Nephron progenitor cell (in vitro differentiated cells): Measurements from ENCODE around the gene NDFIP1.

Experiments
- DNase-seq: peaks from one replicate; pipeline ENCODE4 v3.0.0; 2021
- H3K27ac Mint-ChIP-seq: 2 replicates; pipeline ENCODE4 v1.8.0; 2021; ENCODE audit warnings: mild to moderate bottlenecking, moderate library complexity, mixed read lengths
- H3K27me3 Mint-ChIP-seq: 2 replicates; pipeline ENCODE4 v1.8.0; 2021; ENCODE audit warnings: mild to moderate bottlenecking, low read depth, mixed read lengths; ENCODE audit not compliant: poor library complexity
- H3K36me3 Mint-ChIP-seq: 2 replicates; pipeline ENCODE4 v1.8.0; 2021; ENCODE audit warnings: low read depth, mixed read lengths
- H3K4me1 Mint-ChIP-seq: 2 replicates; pipeline ENCODE4 v1.8.0; 2021; ENCODE audit warnings: mixed read lengths
- H3K4me3 Mint-ChIP-seq: 2 replicates; pipeline ENCODE4 v1.8.0; 2021; ENCODE audit warnings: mild to moderate bottlenecking, moderate library complexity, mixed read lengths
- H3K9me3 Mint-ChIP-seq: 2 replicates; pipeline ENCODE4 v1.8.0; 2021; ENCODE audit warnings: mild to moderate bottlenecking, moderate library complexity, mixed read lengths
- TF ChIP-seq, protein P1 (sequence below): fragments of 200-600 bp; sonication (generic); IDR thresholded peaks from 2 replicates; pipeline ENCODE4 v1.5.0; 2021; ENCODE audit warnings: antibody characterized with exemption

The NDFIP1 gene

GRCh38 chr5:142125378-142125777, 16.8 kb downstream of the NDFIP1 start:
- no peak for DNase-seq
- TF ChIP-seq, protein P1, sequence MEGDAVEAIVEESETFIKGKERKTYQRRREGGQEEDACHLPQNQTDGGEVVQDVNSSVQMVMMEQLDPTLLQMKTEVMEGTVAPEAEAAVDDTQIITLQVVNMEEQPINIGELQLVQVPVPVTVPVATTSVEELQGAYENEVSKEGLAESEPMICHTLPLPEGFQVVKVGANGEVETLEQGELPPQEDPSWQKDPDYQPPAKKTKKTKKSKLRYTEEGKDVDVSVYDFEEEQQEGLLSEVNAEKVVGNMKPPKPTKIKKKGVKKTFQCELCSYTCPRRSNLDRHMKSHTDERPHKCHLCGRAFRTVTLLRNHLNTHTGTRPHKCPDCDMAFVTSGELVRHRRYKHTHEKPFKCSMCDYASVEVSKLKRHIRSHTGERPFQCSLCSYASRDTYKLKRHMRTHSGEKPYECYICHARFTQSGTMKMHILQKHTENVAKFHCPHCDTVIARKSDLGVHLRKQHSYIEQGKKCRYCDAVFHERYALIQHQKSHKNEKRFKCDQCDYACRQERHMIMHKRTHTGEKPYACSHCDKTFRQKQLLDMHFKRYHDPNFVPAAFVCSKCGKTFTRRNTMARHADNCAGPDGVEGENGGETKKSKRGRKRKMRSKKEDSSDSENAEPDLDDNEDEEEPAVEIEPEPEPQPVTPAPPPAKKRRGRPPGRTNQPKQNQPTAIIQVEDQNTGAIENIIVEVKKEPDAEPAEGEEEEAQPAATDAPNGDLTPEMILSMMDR: no peak
- Mint-ChIP-seq H3K9me3 (peaks cover 35% of the 10 kb centered on the region), H3K27ac (no peak overlapping the region), H3K4me3 (no peak overlapping the region), H3K36me3 (peaks cover 55% of the 10 kb centered on the region), H3K27me3 (no peaks in the 10 kb centered on the region), H3K4me1 (peaks cover 4% of the 10 kb centered on the region)

- no peak overlapping the region for H3K27ac Mint-ChIP-seq
- TF ChIP-seq, protein P1: no peak
- H3K4me3 Mint-ChIP-seq: no peak overlapping the region
- peaks cover 55% of the 10 kb centered on the region for H3K36me3 Mint-ChIP-seq
- no peak for DNase-seq
- H3K27me3 Mint-ChIP-seq: no peaks in the 10 kb centered on the region
- peaks cover 35% of the 10 kb centered on the region for H3K9me3 Mint-ChIP-seq
- H3K4me1 Mint-ChIP-seq: no peaks in the 10 kb centered on the region
These were observed 17.4 kb downstream of the NDFIP1 start for GRCh38 chr5:142125963-142126362.

DNA sequence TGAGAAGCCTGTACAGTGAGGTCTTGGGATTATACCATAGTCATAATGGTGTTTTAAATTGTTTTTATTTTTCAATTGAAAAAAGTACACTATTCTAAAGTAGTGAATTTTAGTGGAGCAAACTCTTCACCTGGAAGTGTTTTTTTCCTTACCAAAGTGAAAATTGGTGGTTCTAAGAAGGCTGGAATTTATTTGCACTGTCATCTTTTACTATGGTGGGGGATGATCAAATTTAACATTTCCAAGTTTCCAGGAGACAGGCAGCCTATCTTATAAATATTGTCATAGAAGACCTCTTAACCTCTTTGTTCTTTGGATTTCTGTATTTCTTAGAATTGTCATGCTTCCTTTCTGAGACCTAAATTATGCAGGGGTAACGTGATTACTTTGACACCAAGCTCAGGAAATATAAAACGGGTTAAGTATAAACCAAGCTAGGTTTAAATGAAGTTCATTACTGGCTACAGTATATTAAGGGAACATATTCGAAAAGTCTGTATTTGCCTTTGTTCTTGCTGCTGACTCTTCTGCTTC, 20.2 kb downstream of the NDFIP1 start:
- H3K36me3 Mint-ChIP-seq: peaks cover 36% of the 10 kb centered on the region
- no peaks in the 10 kb centered on the region for H3K4me1 Mint-ChIP-seq
- DNase-seq: no peak
- no peak overlapping the region for H3K4me3 Mint-ChIP-seq
- H3K27me3 Mint-ChIP-seq: no peaks in the 10 kb centered on the region
- peaks cover 26% of the 10 kb centered on the region for H3K9me3 Mint-ChIP-seq
- no peak overlapping the region for H3K27ac Mint-ChIP-seq
- TF ChIP-seq, protein P1: no peak

GRCh38 chr5:142129446-142130066, 21.0 kb downstream of the NDFIP1 start:
- DNase-seq: no peak
- Mint-ChIP-seq H3K36me3 (peaks cover 28% of the 10 kb centered on the region), H3K9me3 (peaks cover 18% of the 10 kb centered on the region), H3K4me1 (no peaks in the 10 kb centered on the region), H3K27ac (peak overlapping the region; percentile 36), H3K4me3 (no peak overlapping the region), H3K27me3 (no peaks in the 10 kb centered on the region)
- TF ChIP-seq, protein P1: no peak

DNA sequence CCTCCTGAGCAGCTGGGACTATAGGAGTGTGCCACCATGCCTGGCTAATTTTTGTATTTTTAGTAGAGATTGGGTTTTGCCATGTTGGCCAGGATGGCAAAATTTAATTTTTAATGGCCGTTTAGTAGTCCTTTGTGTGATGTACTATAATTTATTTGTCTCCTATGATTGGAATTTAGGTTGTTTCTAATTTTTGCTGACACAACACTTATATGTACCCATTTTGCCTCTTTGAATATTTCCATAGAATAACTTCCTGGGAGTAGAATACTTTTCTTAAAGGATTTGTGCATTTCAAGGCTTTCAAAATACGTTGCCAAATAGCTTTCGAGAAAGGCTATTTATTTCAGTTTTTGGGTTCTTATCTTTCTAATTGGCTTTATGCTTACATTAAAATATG, 22.8 kb downstream of the NDFIP1 start:
- Mint-ChIP-seq H3K4me1 (no peaks in the 10 kb centered on the region), H3K4me3 (no peak overlapping the region), H3K9me3 (peaks cover 2% of the 10 kb centered on the region), H3K27me3 (no peaks in the 10 kb centered on the region), H3K36me3 (peaks cover 24% of the 10 kb centered on the region), H3K27ac (no peak overlapping the region)
- DNase-seq: no peak
- TF ChIP-seq, protein P1: no peak

DNA sequence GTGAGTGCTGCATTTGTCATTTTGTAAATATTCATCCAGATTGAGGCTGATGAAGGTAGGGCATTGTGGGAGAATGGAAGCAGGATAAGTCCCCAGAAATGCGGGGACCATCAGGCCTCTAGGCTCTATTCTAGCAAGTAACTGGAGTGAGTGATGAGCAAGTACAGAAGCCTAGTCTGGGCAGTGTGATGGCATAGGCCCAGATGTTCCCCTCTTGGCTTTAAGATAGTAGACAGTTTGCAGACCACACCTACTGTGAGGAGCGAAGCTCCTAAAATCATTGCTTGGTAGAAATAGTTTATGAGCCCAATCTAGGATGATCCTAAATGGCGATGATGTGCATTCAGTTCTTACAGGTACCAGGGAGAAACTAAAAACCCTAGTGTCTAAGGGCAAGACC, 24.3 kb downstream of the NDFIP1 start:
- TF ChIP-seq, protein P1: no peak
- no peak for DNase-seq
- Mint-ChIP-seq H3K27ac (no peak overlapping the region), H3K27me3 (no peaks in the 10 kb centered on the region), H3K36me3 (peaks cover 26% of the 10 kb centered on the region), H3K9me3 (no peaks in the 10 kb centered on the region), H3K4me3 (no peak overlapping the region), H3K4me1 (no peaks in the 10 kb centered on the region)
